Loucy (cell line): ENCODE data around the gene CAMSAP3.

ENCODE experiments used
- H2AFZ ChIP-seq: fragments of 200-600 bp; sonication (generic); 2 replicates; pipeline ENCODE4 v1.6.0; 2016; ENCODE audit warnings: antibody characterized with exemption, mild to moderate bottlenecking, low read length, moderate library complexity
- H3F3A ChIP-seq: fragments of 200-600 bp; 2 replicates; pipeline ENCODE4 v1.6.0; 2016; ENCODE audit warnings: antibody characterized with exemption, low read depth, mild to moderate bottlenecking
- H3K27me3 ChIP-seq: fragments of 200-600 bp; sonication (generic); 2 replicates; pipeline ENCODE4 v1.6.1; 2014; ENCODE audit warnings: low read length, mild to moderate bottlenecking; ENCODE audit not compliant: insufficient read depth, poor library complexity, severe bottlenecking
- H3K36me3 ChIP-seq: fragments of 200-600 bp; sonication (generic); 2 replicates; pipeline ENCODE4 v1.6.1; 2016; ENCODE audit warnings: low read length; ENCODE audit not compliant: insufficient read depth
- H3K4me1 ChIP-seq: fragments of 200-600 bp; sonication (generic); 2 replicates; pipeline ENCODE4 v1.5.1; 2014; ENCODE audit warnings: low read length, mild to moderate bottlenecking; ENCODE audit not compliant: insufficient read depth, poor library complexity, severe bottlenecking
- H3K4me2 ChIP-seq: fragments of 200-600 bp; sonication (generic); 2 replicates; pipeline ENCODE4 v1.6.0; 2014; ENCODE audit warnings: antibody characterized with exemption, low read length, low read depth, mild to moderate bottlenecking; ENCODE audit not compliant: poor library complexity, severe bottlenecking
- H3K4me3 ChIP-seq: fragments of 200-600 bp; sonication (generic); 2 replicates; pipeline ENCODE4 v1.5.1; 2014; ENCODE audit warnings: low read length, mild to moderate bottlenecking, mixed read lengths; ENCODE audit not compliant: poor library complexity, severe bottlenecking
- H3K79me2 ChIP-seq: fragments of 200-600 bp; sonication (generic); 2 replicates; pipeline ENCODE4 v1.6.1; 2014; ENCODE audit warnings: low read length; ENCODE audit not compliant: insufficient read depth
- H3K9ac ChIP-seq: fragments of 200-600 bp; sonication (generic); 2 replicates; pipeline ENCODE4 v1.6.0; 2014; ENCODE audit warnings: mild to moderate bottlenecking, low read depth, low read length, moderate library complexity; ENCODE audit not compliant: poor library complexity, severe bottlenecking
- H3K9me2 ChIP-seq: fragments of 200-600 bp; sonication (generic); replicated peaks from 2 replicates; pipeline ENCODE4 v1.6.1; 2016; ENCODE audit warnings: low read depth, low read length, mixed read lengths
- H3K9me3 ChIP-seq: fragments of 200-600 bp; sonication (generic); 2 replicates; pipeline ENCODE4 v1.6.1; 2014; ENCODE audit warnings: mild to moderate bottlenecking, antibody characterized with exemption, low read length, low read depth; ENCODE audit not compliant: insufficient read depth
- H4K20me1 ChIP-seq: fragments of 200-600 bp; sonication (generic); 2 replicates; pipeline ENCODE4 v1.6.0; 2014; ENCODE audit warnings: antibody characterized with exemption, low read length, mild to moderate bottlenecking; ENCODE audit not compliant: insufficient read depth, poor library complexity, severe bottlenecking
- CTCF ChIP-seq: fragments of 200-600 bp; sonication (generic); conservative IDR thresholded peaks from 2 replicates; pipeline ENCODE4 v1.5.1; 2014; ENCODE audit warnings: mild to moderate bottlenecking, antibody characterized with exemption, low read length
- EZH2phosphoT487 ChIP-seq: fragments of 200-600 bp; IDR thresholded peaks from 2 replicates; pipeline ENCODE4 v1.6.1; 2018; ENCODE audit warnings: antibody characterized with exemption, mild to moderate bottlenecking, moderate library complexity, borderline replicate concordance

The CAMSAP3 gene

GRCh38 chr19:7644550-7644877 is 48.9 kb downstream of the CAMSAP3 start:
- Histone ChIP-seq H3K36me3 (no peaks in the 10 kb centered on the region), H3K9ac (no peak overlapping the region), H2AFZ (no peak overlapping the region), H3K9me2 (no peaks in the 10 kb centered on the region), H4K20me1 (no peaks in the 10 kb centered on the region), H3K79me2 (no peaks in the 10 kb centered on the region), H3K4me3 (no peak overlapping the region), H3F3A (no peaks in the 10 kb centered on the region), H3K4me1 (no peaks in the 10 kb centered on the region), H3K27me3 (no peaks in the 10 kb centered on the region), H3K4me2 (no peak overlapping the region), H3K9me3 (no peaks in the 10 kb centered on the region)
- TF ChIP-seq EZH2phosphoT487, result no peak

- Histone ChIP-seq H3K4me1 (no peaks in the 10 kb centered on the region), H3K27me3 (no peaks in the 10 kb centered on the region), H3K9me2 (no peaks in the 10 kb centered on the region), H3K9me3 (no peaks in the 10 kb centered on the region), H3K36me3 (no peaks in the 10 kb centered on the region), H4K20me1 (no peaks in the 10 kb centered on the region), H3K79me2 (no peaks in the 10 kb centered on the region), H3K4me2 (no peak overlapping the region), H2AFZ (no peak overlapping the region), H3F3A (no peaks in the 10 kb centered on the region), H3K4me3 (no peak overlapping the region), H3K9ac (no peak overlapping the region)
- TF ChIP-seq EZH2phosphoT487, result no peak
- TF ChIP-seq CTCF, result no peak
Observed at GRCh38 chr19:7645163-7645562, 49.5 kb downstream of the CAMSAP3 start.

GRCh38 chr19:7645656-7646425 is 50.2 kb downstream of the CAMSAP3 start:
- Histone ChIP-seq H3K36me3 (no peaks in the 10 kb centered on the region), H3K9me3 (no peaks in the 10 kb centered on the region), H3K4me1 (no peaks in the 10 kb centered on the region), H3K79me2 (no peaks in the 10 kb centered on the region), H3F3A (no peaks in the 10 kb centered on the region), H2AFZ (no peak overlapping the region), H3K27me3 (no peaks in the 10 kb centered on the region), H3K4me2 (no peak overlapping the region), H3K4me3 (no peak overlapping the region), H3K9ac (no peak overlapping the region), H4K20me1 (no peaks in the 10 kb centered on the region), H3K9me2 (no peaks in the 10 kb centered on the region)
- no peak for TF ChIP-seq EZH2phosphoT487
- no peak for TF ChIP-seq CTCF

GRCh38 chr19:7646426-7646700 is 50.7 kb downstream of the CAMSAP3 start:
- H4K20me1 ChIP-seq, result no peaks in the 10 kb centered on the region
- no peak overlapping the region for H3K4me3 ChIP-seq
- no peaks in the 10 kb centered on the region for H3K9me3 ChIP-seq
- no peaks in the 10 kb centered on the region for H3K4me1 ChIP-seq
- H3K27me3 ChIP-seq, result no peaks in the 10 kb centered on the region
- no peaks in the 10 kb centered on the region for H3K9me2 ChIP-seq
- no peak for TF ChIP-seq EZH2phosphoT487
- TF ChIP-seq CTCF, result no peak
- H3K79me2 ChIP-seq, result no peaks in the 10 kb centered on the region
- H3K4me2 ChIP-seq, result no peak overlapping the region
- no peaks in the 10 kb centered on the region for H3K36me3 ChIP-seq
- H3K9ac ChIP-seq, result no peak overlapping the region
- no peak overlapping the region for H2AFZ ChIP-seq
- H3F3A ChIP-seq, result no peaks in the 10 kb centered on the region
